CD4-positive, CD25-positive, alpha-beta regulatory T cell (primary cell): ENCODE measurements around the gene INO80. TPM values are rescaled to one million over a fixed set of nuclear protein-coding genes. Genes with fewer than 3 reads are reported as not detected.

Source experiments
- ATAC-seq, 2 donors: fragments of 150-1000 bp; cut with Tn5 transposase; one replicate each; pipeline ENCODE4 v1.10.0; 2021; ENCODE audit warnings: low read depth in 2 of 2, moderate number of reproducible peaks in 2 of 2, moderate library complexity in 1 of 2
- DNase-seq, 3 donors: peaks; one replicate each; pipeline versions ENCODE4 v3.0.0 to v3.0.0-alpha.2; 2012 to 2022; ENCODE audit warnings: mixed read lengths in 1 of 3
- H3K27ac ChIP-seq: one replicate; pipeline ENCODE4 v1.7.0; 2013; ENCODE audit warnings: mild to moderate bottlenecking, low read length; ENCODE audit not compliant: insufficient read depth, poor library complexity, severe bottlenecking
- H3K27me3 ChIP-seq: one replicate; pipeline ENCODE4 v1.7.0; 2013; ENCODE audit warnings: low read length; ENCODE audit not compliant: control insufficient read depth, insufficient read depth
- H3K36me3 ChIP-seq: one replicate; pipeline ENCODE4 v1.7.0; 2013; ENCODE audit warnings: mild to moderate bottlenecking, low read length, moderate library complexity; ENCODE audit not compliant: control insufficient read depth, insufficient read depth
- H3K4me1 ChIP-seq: 2 replicates; pipeline ENCODE4 v1.7.0; 2013; ENCODE audit warnings: mild to moderate bottlenecking, low read length; ENCODE audit not compliant: insufficient read depth, control insufficient read depth, poor library complexity, severe bottlenecking
- H3K4me3 ChIP-seq: one replicate; pipeline ENCODE4 v1.7.0; 2013; ENCODE audit warnings: low read depth, mild to moderate bottlenecking, low read length, moderate library complexity
- H3K9me3 ChIP-seq, 2 experiments: 1 replicate in 1 of 2; 2 replicates in 1 of 2; pipeline ENCODE4 v1.7.0; 2013; ENCODE audit warnings: low read length in 2 of 2, mild to moderate bottlenecking in 1 of 2, moderate library complexity in 1 of 2; ENCODE audit not compliant: control insufficient read depth in 2 of 2
- H3K27ac Mint-ChIP-seq, 3 donors: one replicate each; pipeline ENCODE4 v1.8.0; 2020 to 2022; ENCODE audit warnings: mild to moderate bottlenecking in 3 of 3, mixed read lengths in 3 of 3, moderate library complexity in 2 of 3
- H3K27me3 Mint-ChIP-seq: one replicate; pipeline ENCODE4 v1.8.0; 2022; ENCODE audit warnings: mild to moderate bottlenecking, mixed read lengths
- H3K36me3 Mint-ChIP-seq: one replicate; pipeline ENCODE4 v1.8.0; 2020; ENCODE audit warnings: mixed read lengths
- H3K4me1 Mint-ChIP-seq, 4 donors: one replicate each; pipeline ENCODE4 v1.8.0; 2020 to 2022; ENCODE audit warnings: mixed read lengths in 4 of 4, mild to moderate bottlenecking in 1 of 4
- H3K4me3 Mint-ChIP-seq, 4 donors: one replicate each; pipeline ENCODE4 v1.8.0; 2020 to 2022; ENCODE audit warnings: mild to moderate bottlenecking in 4 of 4, mixed read lengths in 4 of 4, moderate library complexity in 3 of 4
- H3K9me3 Mint-ChIP-seq, 7 donors: one replicate each; pipeline ENCODE4 v1.8.0; 2020 to 2022; ENCODE audit warnings: mixed read lengths in 7 of 7, mild to moderate bottlenecking in 3 of 7, moderate library complexity in 2 of 7
- polyA plus RNA-seq, 4 donors: library from polyadenylated mRNA; unstranded; fragments of 300-500 nt; fragmentation: Illumina TruSeq; gene quantifications; one replicate each; pipeline ENCODE4 v1.2.3, GENCODE V29; 2021
- total RNA-seq: library from RNA; stranded (reverse); gene quantifications from one replicate; pipeline ENCODE4 v1.2.3, GENCODE V29; 2022

The INO80 gene, protein sequence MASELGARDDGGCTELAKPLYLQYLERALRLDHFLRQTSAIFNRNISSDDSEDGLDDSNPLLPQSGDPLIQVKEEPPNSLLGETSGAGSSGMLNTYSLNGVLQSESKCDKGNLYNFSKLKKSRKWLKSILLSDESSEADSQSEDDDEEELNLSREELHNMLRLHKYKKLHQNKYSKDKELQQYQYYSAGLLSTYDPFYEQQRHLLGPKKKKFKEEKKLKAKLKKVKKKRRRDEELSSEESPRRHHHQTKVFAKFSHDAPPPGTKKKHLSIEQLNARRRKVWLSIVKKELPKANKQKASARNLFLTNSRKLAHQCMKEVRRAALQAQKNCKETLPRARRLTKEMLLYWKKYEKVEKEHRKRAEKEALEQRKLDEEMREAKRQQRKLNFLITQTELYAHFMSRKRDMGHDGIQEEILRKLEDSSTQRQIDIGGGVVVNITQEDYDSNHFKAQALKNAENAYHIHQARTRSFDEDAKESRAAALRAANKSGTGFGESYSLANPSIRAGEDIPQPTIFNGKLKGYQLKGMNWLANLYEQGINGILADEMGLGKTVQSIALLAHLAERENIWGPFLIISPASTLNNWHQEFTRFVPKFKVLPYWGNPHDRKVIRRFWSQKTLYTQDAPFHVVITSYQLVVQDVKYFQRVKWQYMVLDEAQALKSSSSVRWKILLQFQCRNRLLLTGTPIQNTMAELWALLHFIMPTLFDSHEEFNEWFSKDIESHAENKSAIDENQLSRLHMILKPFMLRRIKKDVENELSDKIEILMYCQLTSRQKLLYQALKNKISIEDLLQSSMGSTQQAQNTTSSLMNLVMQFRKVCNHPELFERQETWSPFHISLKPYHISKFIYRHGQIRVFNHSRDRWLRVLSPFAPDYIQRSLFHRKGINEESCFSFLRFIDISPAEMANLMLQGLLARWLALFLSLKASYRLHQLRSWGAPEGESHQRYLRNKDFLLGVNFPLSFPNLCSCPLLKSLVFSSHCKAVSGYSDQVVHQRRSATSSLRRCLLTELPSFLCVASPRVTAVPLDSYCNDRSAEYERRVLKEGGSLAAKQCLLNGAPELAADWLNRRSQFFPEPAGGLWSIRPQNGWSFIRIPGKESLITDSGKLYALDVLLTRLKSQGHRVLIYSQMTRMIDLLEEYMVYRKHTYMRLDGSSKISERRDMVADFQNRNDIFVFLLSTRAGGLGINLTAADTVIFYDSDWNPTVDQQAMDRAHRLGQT (N-terminal part only)
- total RNA-seq (36.1 TPM), polyA plus RNA-seq (1 to 10 TPM; 3.0 to 4.1 (median 3.4) TPM)

DNA sequence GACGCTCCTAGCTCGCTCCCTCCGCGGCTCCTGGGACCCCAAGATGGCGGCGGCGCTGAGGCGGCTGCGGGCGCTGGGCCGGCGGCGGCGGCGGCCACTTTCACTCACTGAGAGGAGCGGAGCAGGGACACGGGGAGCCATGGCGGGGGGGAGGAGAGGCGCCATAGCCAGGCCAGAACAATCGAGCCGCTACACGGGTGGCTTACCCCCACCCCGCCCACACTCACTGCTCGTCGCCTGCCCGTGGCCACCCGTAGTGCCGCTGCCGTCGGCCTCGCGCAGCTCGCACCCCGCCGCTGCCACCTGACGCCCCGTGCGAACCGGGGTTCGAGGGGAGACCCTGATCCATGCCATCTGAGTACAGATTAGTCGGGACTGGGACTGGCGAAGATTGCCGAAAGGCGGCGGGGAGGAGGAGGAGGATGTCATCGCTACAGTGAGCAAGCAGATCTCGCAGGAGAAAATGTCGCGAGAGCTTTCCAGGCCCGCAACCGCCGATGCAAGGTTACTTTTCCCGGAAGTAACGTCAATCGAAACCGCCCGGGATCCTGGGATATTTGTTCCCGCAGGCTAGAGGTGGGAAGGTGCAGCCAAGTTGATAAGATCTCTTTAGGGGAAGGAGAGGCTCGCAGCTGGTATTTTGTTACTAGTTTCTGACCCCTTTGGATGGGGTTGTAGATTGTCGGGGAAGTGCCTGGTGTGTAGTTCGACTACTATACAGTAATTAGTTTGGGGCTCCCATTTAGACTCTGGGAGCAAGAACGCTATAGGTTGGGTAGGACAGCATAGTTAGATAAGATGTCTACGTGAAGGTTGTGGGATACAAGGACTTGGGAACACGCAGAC, at the start of gene INO80:
TSS of gene INO80 (minus strand) at position 165 of the 846 bp plus-strand sequence. CDS start 19,970 bp downstream, outside the sequence.
- Mint-ChIP-seq H3K4me3 (peak within 1 kb of the TSS; percentile 96 to 99 (median 98)), H3K36me3 (no peaks in the 10 kb centered on the region), H3K27ac (peak within 1 kb of the TSS; percentile 97 to 100 (median 99)), H3K27me3 (peaks cover 4% of the 10 kb centered on the region), H3K4me1 (peaks cover 2 to 45% (median 20%) of the 10 kb centered on the region in 4 donors), H3K9me3 (peaks cover 0 to 2% (median 0%) of the 10 kb centered on the region in 7 donors)
- Histone ChIP-seq H3K4me3 (peak within 1 kb of the TSS; percentile 98), H3K27ac (peak within 1 kb of the TSS; percentile 92), H3K36me3 (no peaks in the 10 kb centered on the region), H3K4me1 (peaks cover 24% of the 10 kb centered on the region), H3K27me3 (no peaks in the 10 kb centered on the region), H3K9me3 (no peaks in the 10 kb centered on the region)
- DNase-seq, result peak; percentile 95 to 98 (median 98)
- peak; percentile 82 to 83 for ATAC-seq

DNA sequence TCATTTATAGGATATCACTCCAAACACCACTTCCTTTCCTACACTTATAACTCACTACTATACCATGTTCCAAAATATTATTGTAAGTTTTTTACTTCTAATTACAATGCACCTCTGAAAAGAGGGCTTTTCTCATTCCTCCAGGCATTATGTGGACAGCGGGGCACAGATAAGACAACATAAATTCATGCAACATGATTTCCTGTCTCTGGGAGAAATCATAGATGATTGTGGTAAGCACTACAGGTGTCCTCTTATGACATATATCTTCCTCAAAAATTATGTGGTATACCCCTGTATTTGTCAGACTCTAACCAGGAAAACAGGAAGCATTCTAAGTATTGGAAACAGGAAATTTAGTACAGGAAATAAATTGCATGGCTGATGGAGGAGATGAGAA, 45.7 kb upstream of the INO80 start:
- Mint-ChIP-seq H3K9me3 (no peaks in the 10 kb centered on the region), H3K27me3 (peaks cover 5% of the 10 kb centered on the region), H3K27ac (peak overlapping the region in 2 of 3 donors; percentile 1 to 63), H3K4me1 (peaks cover 0 to 10% (median 7%) of the 10 kb centered on the region in 4 donors), H3K36me3 (no peaks in the 10 kb centered on the region), H3K4me3 (no peak overlapping the region)
- ATAC-seq, result no peak
- H3K27me3 ChIP-seq, result no peaks in the 10 kb centered on the region
- no peaks in the 10 kb centered on the region for H3K36me3 ChIP-seq
- H3K27ac ChIP-seq, result no peak overlapping the region
- H3K9me3 ChIP-seq, result no peaks in the 10 kb centered on the region
- peak in 1 of 3 donors; percentile 24 for DNase-seq
- H3K4me1 ChIP-seq, result no peaks in the 10 kb centered on the region
- H3K4me3 ChIP-seq, result no peak overlapping the region

DNA sequence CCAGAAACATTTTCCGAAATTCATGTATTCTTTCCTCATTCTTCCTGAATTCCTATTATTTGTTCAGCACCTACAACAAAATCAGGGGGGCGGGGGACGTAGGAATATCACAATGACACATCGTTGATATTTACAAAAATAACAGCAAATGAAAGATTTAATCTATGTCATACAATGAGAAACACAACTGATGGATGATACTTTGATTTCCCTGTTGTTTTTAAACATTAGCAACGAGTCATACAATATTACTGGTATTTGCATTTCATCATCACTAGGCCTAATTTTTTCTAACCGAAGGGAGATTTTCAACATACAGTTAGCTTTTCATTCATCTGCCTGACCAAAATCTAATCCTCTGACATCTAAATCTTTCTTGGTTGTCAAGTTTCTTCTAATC, 45.3 kb upstream of the INO80 start:
- ATAC-seq (no peak), DNase-seq (no peak)
- H3K27ac Mint-ChIP-seq, result no peak overlapping the region

DNA sequence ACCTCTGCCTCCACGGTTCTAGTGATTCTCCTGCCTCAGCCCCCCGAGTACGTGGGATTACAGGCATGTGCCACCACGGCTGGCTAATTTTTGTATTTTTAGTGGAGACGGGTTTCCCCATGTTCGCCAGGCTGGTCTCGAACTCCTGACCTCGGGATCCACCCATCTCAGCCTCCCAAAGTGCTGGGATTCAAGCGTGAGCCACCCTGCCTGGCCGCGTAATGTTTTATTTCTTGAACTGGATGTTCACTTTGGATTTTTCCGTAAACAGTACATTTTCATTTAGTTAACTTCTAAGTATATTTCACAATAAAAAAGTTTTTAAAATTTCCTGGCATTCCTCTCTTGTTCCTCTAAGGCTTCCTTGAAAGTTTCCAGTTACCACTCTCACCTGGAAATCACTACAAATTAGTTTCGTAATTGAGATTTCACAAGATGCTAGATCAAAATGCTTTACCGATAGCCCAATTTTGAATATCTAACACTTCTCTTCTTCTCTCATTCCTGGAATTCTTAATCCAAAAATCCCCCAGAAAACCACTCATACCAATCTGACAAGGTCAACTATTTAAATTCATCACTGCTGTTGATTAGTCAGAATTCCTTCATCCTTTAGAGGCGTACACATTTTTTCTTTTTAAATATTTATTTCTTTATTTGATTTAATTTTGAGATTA, 44.7 kb upstream of the INO80 start:
- Mint-ChIP-seq H3K36me3 (no peaks in the 10 kb centered on the region), H3K4me1 (peaks cover 0 to 10% (median 7%) of the 10 kb centered on the region in 4 donors), H3K9me3 (no peaks in the 10 kb centered on the region), H3K4me3 (no peak overlapping the region), H3K27me3 (no peaks in the 10 kb centered on the region), H3K27ac (no peak overlapping the region)
- DNase-seq (no peak), ATAC-seq (no peak)
- Histone ChIP-seq H3K4me3 (no peak overlapping the region), H3K9me3 (no peaks in the 10 kb centered on the region), H3K27me3 (no peaks in the 10 kb centered on the region), H3K4me1 (no peaks in the 10 kb centered on the region), H3K27ac (no peak overlapping the region), H3K36me3 (no peaks in the 10 kb centered on the region)

More for the DNA sequence above, 45.3 kb upstream of the INO80 start:
- no peaks in the 10 kb centered on the region for H3K9me3 Mint-ChIP-seq
- Histone ChIP-seq H3K9me3 (no peaks in the 10 kb centered on the region), H3K27me3 (no peaks in the 10 kb centered on the region), H3K4me1 (no peaks in the 10 kb centered on the region), H3K36me3 (no peaks in the 10 kb centered on the region), H3K27ac (no peak overlapping the region), H3K4me3 (no peak overlapping the region)
- peaks cover 0 to 10% (median 7%) of the 10 kb centered on the region in 4 donors for H3K4me1 Mint-ChIP-seq
- no peak overlapping the region for H3K4me3 Mint-ChIP-seq
- H3K36me3 Mint-ChIP-seq, result no peaks in the 10 kb centered on the region
- H3K27me3 Mint-ChIP-seq, result peaks cover 3% of the 10 kb centered on the region

DNA sequence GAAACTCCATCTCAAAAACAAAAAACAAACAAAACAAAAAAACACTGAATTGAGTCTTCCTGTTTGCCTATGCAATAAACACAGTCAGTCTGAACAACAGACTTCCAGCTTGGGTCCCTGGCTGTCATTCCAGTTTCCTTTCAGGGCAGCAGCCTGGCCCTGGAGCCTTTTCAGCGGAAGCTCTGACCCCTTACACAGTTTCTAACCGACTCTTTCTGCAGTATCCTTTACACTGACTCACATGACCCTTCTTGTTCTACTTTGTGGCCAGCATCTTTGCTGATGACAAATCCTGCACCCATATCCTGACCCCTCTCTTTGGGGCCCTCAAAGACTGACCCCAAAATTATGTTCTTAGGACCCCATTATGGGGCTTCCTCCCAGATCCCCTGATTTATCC, 38.3 kb upstream of the INO80 start:
- no peaks in the 10 kb centered on the region for H3K36me3 ChIP-seq
- ATAC-seq, result no peak
- H3K9me3 ChIP-seq, result no peaks in the 10 kb centered on the region
- no peak overlapping the region for H3K4me3 ChIP-seq
- DNase-seq, result no peak
- no peak overlapping the region for H3K4me3 Mint-ChIP-seq
- peaks cover 15% of the 10 kb centered on the region for H3K4me1 ChIP-seq
- no peak overlapping the region for H3K27ac ChIP-seq
- H3K27me3 Mint-ChIP-seq, result no peaks in the 10 kb centered on the region
- peaks cover 4 to 23% (median 12%) of the 10 kb centered on the region in 4 donors for H3K4me1 Mint-ChIP-seq
- no peaks in the 10 kb centered on the region for H3K27me3 ChIP-seq
- H3K36me3 Mint-ChIP-seq, result no peaks in the 10 kb centered on the region
- H3K27ac Mint-ChIP-seq, result no peak overlapping the region
- no peaks in the 10 kb centered on the region for H3K9me3 Mint-ChIP-seq

DNA sequence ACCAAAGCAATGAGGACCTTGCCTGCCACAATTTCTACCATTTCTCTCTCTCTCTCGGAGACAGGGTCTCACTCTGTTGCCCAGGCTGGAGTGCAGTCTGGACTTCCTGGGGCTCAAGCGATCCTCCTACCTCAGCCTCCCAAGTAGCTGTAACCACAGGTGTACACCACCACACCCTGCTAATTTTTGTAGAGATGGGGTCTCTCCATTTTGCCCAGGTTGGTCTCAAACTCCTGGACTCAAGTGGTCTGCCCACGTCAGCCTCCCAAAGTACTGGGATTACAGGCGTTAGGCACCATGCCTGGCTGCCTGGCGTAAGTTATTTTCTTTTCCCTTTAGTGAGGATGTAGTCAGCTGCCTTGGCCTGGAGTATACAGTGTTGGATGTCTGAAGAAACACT, 37.7 kb upstream of the INO80 start:
- peaks cover 15% of the 10 kb centered on the region for H3K4me1 ChIP-seq
- Mint-ChIP-seq H3K36me3 (no peaks in the 10 kb centered on the region), H3K27me3 (no peaks in the 10 kb centered on the region), H3K27ac (no peak overlapping the region), H3K9me3 (no peaks in the 10 kb centered on the region), H3K4me3 (no peak overlapping the region), H3K4me1 (peaks cover 4 to 23% (median 12%) of the 10 kb centered on the region in 4 donors)
- no peaks in the 10 kb centered on the region for H3K36me3 ChIP-seq
- no peak overlapping the region for H3K27ac ChIP-seq
- no peaks in the 10 kb centered on the region for H3K27me3 ChIP-seq
- ATAC-seq (no peak), DNase-seq (no peak)
- no peaks in the 10 kb centered on the region for H3K9me3 ChIP-seq
- no peak overlapping the region for H3K4me3 ChIP-seq
